Left lung (tissue), 10 donors: ENCODE results near the gene C1QTNF1. TPM values are rescaled to one million over a fixed set of nuclear protein-coding genes. Genes with fewer than 3 reads are reported as not detected.

Experiments used
- ATAC-seq: fragments of 200-7000 bp; cut with Tn5 transposase; one replicate; pipeline ENCODE4 v1.9.1; 2020; ENCODE audit warnings: moderate library complexity
- DNase-seq, 4 donors: peaks; one replicate each; pipeline ENCODE4 v3.0.0-alpha.2; 2013 to 2020
- H3K27ac ChIP-seq, 2 donors: fragments of 200-600 bp; sonication (generic) in 1 of 2; one replicate each; pipeline versions ENCODE4 v1.5.0 to v1.8.0; 2020 to 2021
- H3K27me3 ChIP-seq, 2 donors: fragments of 200-600 bp; sonication (generic) in 1 of 2; one replicate each; pipeline versions ENCODE4 v1.5.0 to v1.8.0; 2020 to 2021
- H3K36me3 ChIP-seq, 2 donors: fragments of 200-600 bp; sonication (generic) in 1 of 2; one replicate each; pipeline versions ENCODE4 v1.5.0 to v1.8.0; 2020 to 2021
- H3K4me1 ChIP-seq, 2 donors: fragments of 200-600 bp; one replicate each; pipeline ENCODE4 v1.8.0; 2021
- H3K4me3 ChIP-seq, 2 donors: fragments of 200-600 bp; sonication (generic) in 1 of 2; one replicate each; pipeline versions ENCODE4 v1.5.0 to v1.8.0; 2020 to 2021; ENCODE audit warnings: mild to moderate bottlenecking in 1 of 2
- H3K9me3 ChIP-seq, 2 donors: fragments of 200-600 bp; sonication (generic) in 1 of 2; one replicate each; pipeline versions ENCODE4 v1.5.0 to v1.8.0; 2020 to 2021
- CTCF ChIP-seq, 2 donors: fragments of 200-600 bp; sonication (generic) in 1 of 2; IDR thresholded peaks; one replicate each; pipeline versions ENCODE4 v1.5.0 to v1.8.0; 2021; ENCODE audit warnings: antibody characterized with exemption in 2 of 2
- intact Hi-C, 2 donors: fragments of 100-400 bp; cut with DNase I; formaldehyde crosslinking; loops; one replicate each; pipeline versions ENCODE4 v1.11.2 to v1.14.2; 2022
- polyA plus RNA-seq, 6 donors: library from polyadenylated mRNA; unstranded; fragments of 120-200 nt; gene quantifications; one replicate each; pipeline ENCODE4 v1.2.1, GENCODE V29; 2013; ENCODE audit not compliant: insufficient read length in 6 of 6
- total RNA-seq, 2 donors: library from RNA; stranded (reverse); fragmentation: NEBNext Ultra II Directional; extraction: Animal tissue kit (Norgen Biotek cat#: 25700); gene quantifications; one replicate each; pipeline ENCODE4 v1.2.1, GENCODE V29; 2021
- donor health status: DM: no; HTN: yes; CAD: no.
- donor health status: DM: no; HTN: no; CAD: no.

C1QTNF1 gene
- total and polyA plus RNA-seq, 8 donors, result 1.4 to 31.4 (median 2.2) TPM

GRCh38 chr17:78977997-78978973 is 45.7 kb upstream of the C1QTNF1 start:
- Histone ChIP-seq H3K36me3 (peaks cover 0 to 11% of the 10 kb centered on the region in 2 donors), H3K9me3 (no peaks in the 10 kb centered on the region), H3K27ac (peak overlapping the region in 1 of 2 donors; percentile 13), H3K4me3 (peak overlapping the region; percentile 9 to 51), H3K4me1 (peaks cover 21 to 38% of the 10 kb centered on the region in 2 donors), H3K27me3 (no peaks in the 10 kb centered on the region)
- intact Hi-C loops, result no loop called here
- DNase-seq, result no peak
- peak; percentile 16 for ATAC-seq
- no peak for TF ChIP-seq CTCF (IDR thresholded peaks at IDR 0.05)

GRCh38 chr17:78979780-78980623 is 44.0 kb upstream of the C1QTNF1 start, which contains the start of gene LGALS3BP:
LGALS3BP (minus strand) TSS chr17:78979923; CDS start chr17:78977191, 2,732 bp downstream.
- no peak for TF ChIP-seq CTCF (IDR thresholded peaks at IDR 0.05)
- H3K4me3 ChIP-seq, result peak within 1 kb of the TSS; percentile 42 to 51
- DNase-seq, result peak in 3 of 4 donors; percentile 51 to 83 (median 77)
- H3K9me3 ChIP-seq, result no peaks in the 10 kb centered on the region
- intact Hi-C loops, result no loop called here
- peaks cover 0 to 1% of the 10 kb centered on the region in 2 donors for H3K36me3 ChIP-seq
- H3K4me1 ChIP-seq, result peaks cover 21 to 37% of the 10 kb centered on the region in 2 donors
- no peaks in the 10 kb centered on the region for H3K27me3 ChIP-seq
- peak within 1 kb of the TSS; percentile 53 to 79 for H3K27ac ChIP-seq
- ATAC-seq, result peak; percentile 81

- no peaks in the 10 kb centered on the region for H3K27me3 ChIP-seq
- intact Hi-C loops, result no loop called here
- no peak for TF ChIP-seq CTCF (IDR thresholded peaks at IDR 0.05)
- H3K36me3 ChIP-seq, result no peaks in the 10 kb centered on the region
- ATAC-seq (no peak), DNase-seq (peak in 1 of 4 donors; percentile 75)
- no peaks in the 10 kb centered on the region for H3K9me3 ChIP-seq
- H3K4me1 ChIP-seq, result peaks cover 23 to 35% of the 10 kb centered on the region in 2 donors
- peak overlapping the region in 1 of 2 donors; percentile 53 for H3K27ac ChIP-seq
- H3K4me3 ChIP-seq, result no peak overlapping the region
Measured at GRCh38 chr17:78980624-78980972, 43.4 kb upstream of the C1QTNF1 start.

- no peak for TF ChIP-seq CTCF (IDR thresholded peaks at IDR 0.05)
- DNase-seq, result peak in 1 of 4 donors; percentile 57
- no peak for ATAC-seq
- H3K4me1 ChIP-seq, result peaks cover 25 to 35% of the 10 kb centered on the region in 2 donors
- H3K36me3 ChIP-seq, result no peaks in the 10 kb centered on the region
- intact Hi-C loops, result no loop called here
- no peak overlapping the region for H3K4me3 ChIP-seq
- no peaks in the 10 kb centered on the region for H3K9me3 ChIP-seq
- no peak overlapping the region for H3K27ac ChIP-seq
- no peaks in the 10 kb centered on the region for H3K27me3 ChIP-seq
Measured at GRCh38 chr17:78981010-78981888, 42.7 kb upstream of the C1QTNF1 start.
